NOMO-1 (cell line): ENCODE data around the gene GATD1.
A peak's percentile ranks its signal among the peaks of the same experiment; 100 is the strongest.
"Not testable (repeated sequence)": the region's sequence is repeated elsewhere in the genome, so short reads cannot be mapped to it uniquely, and the experiment has no call there.

Experiments used
- DNase-seq, 2 experiments: peaks; one replicate each; lab custom pipeline; 2025; ENCODE audit not compliant: unreplicated experiment in 2 of 2; lab: John Stamatoyannopoulos, UW

GATD1 gene

GRCh38 chr11:765025-765801, 12.1 kb downstream of the GATD1 start:
- peak; percentile 29 to 36 for DNase-seq

- no peak for DNase-seq
Measured at GRCh38 chr11:764322-765024, 12.8 kb downstream of the GATD1 start.

GRCh38 chr11:763549-764321, 13.6 kb downstream of the GATD1 start:
- DNase-seq, result no peak

- DNase-seq, result no peak
Measured at GRCh38 chr11:763073-763463, 14.2 kb downstream of the GATD1 start.

- DNase-seq, result peak in 1 of 2 experiments; percentile 20
Measured at GRCh38 chr11:762421-763072, 14.7 kb downstream of the GATD1 start.

GRCh38 chr11:761526-762108, 15.7 kb downstream of the GATD1 start:
- no peak for DNase-seq

GRCh38 chr11:760236-760635, 17.1 kb downstream of the GATD1 start:
- DNase-seq, result no peak

GRCh38 chr11:749731-750130, 27.6 kb downstream of the GATD1 start:
- DNase-seq, result peak in 1 of 2 experiments; percentile 13

- peak in 1 of 2 experiments; percentile 32 for DNase-seq
Measured at GRCh38 chr11:748007-748359, 29.3 kb downstream of the GATD1 start.

- peak; percentile 90 to 96 for DNase-seq
Measured at GRCh38 chr11:747158-748006, 29.9 kb downstream of the GATD1 start, which contains the start of gene TALDO1. Gene TALDO1, plus strand, starts transcription at chr11:747464. Its CDS starts 18 bp downstream, at chr11:747482.

GRCh38 chr11:746289-747157, 30.8 kb downstream of the GATD1 start:
- DNase-seq, result peak in 1 of 2 experiments; percentile 37

- no peak for DNase-seq
Measured at GRCh38 chr11:745428-745827, 31.9 kb downstream of the GATD1 start.

- DNase-seq, result no peak
Measured at GRCh38 chr11:742571-743201, 34.6 kb downstream of the GATD1 start.

GRCh38 chr11:742156-742546, 35.1 kb downstream of the GATD1 start:
- no peak for DNase-seq

- DNase-seq, result not testable (repeated sequence)
Measured at GRCh38 chr11:737899-738298, 39.4 kb downstream of the GATD1 start.

GRCh38 chr11:737366-737765, 39.9 kb downstream of the GATD1 start:
- no peak for DNase-seq

- not testable (repeated sequence) for DNase-seq
Measured at GRCh38 chr11:734541-734940, 42.7 kb downstream of the GATD1 start.

GRCh38 chr11:733072-733471, 44.2 kb downstream of the GATD1 start:
- DNase-seq, result no peak
